OCI-LY7 (cell line): ENCODE data around the gene ZNF407. TPM values are rescaled to one million over a fixed set of nuclear protein-coding genes. Genes with fewer than 3 reads are reported as not detected.

Source experiments
- BruUV-seq: library from RNA; stranded (reverse); fragments of 400-500 nt; replicated peaks from 2 replicates; lab custom pipeline; 2021; lab: Mats Ljungman, UMichigan
- CTCF ChIA-PET: fragments of 300-600 bp; sonication (Branson Sonifier 250); formaldehyde crosslinking; loops from one replicate; lab custom pipeline; 2022; ENCODE audit warnings: antibody characterized with exemption; ENCODE audit not compliant: unreplicated experiment; lab: Charles Lee
- POLR2A ChIA-PET: fragments of 300-600 bp; sonication (Branson Sonifier 250); formaldehyde crosslinking; loops from one replicate; lab custom pipeline; 2022; ENCODE audit warnings: antibody characterized with exemption; lab: Charles Lee
- DNase-seq: peaks from one replicate; pipeline ENCODE4 v3.0.0-alpha.2; 2015; ENCODE audit warnings: low spot score
- H2AFZ ChIP-seq: fragments of 200-600 bp; sonication (generic), shearing (Covaris generic); 2 replicates; pipeline ENCODE4 v1.6.1; 2014; ENCODE audit warnings: mild to moderate bottlenecking, antibody characterized with exemption, low read length, moderate library complexity
- H3K27ac ChIP-seq: fragments of 200-600 bp; sonication (generic); 2 replicates; pipeline ENCODE4 v1.5.1; 2014; ENCODE audit warnings: mixed run types, low read depth, mild to moderate bottlenecking, moderate library complexity, low read length, inconsistent platforms; ENCODE audit not compliant: poor library complexity, severe bottlenecking
- H3K36me3 ChIP-seq: fragments of 200-600 bp; sonication (generic); 2 replicates; pipeline ENCODE4 v1.6.1; 2014; ENCODE audit warnings: mild to moderate bottlenecking, antibody characterized with exemption, low read length, moderate library complexity, mixed read lengths; ENCODE audit not compliant: insufficient read depth
- H3K4me1 ChIP-seq: fragments of 200-600 bp; sonication (generic); 2 replicates; pipeline ENCODE4 v1.5.1; 2014; ENCODE audit warnings: mild to moderate bottlenecking, low read length; ENCODE audit not compliant: insufficient read depth, poor library complexity, severe bottlenecking
- H3K4me2 ChIP-seq: fragments of 200-600 bp; sonication (generic); 2 replicates; pipeline ENCODE4 v1.6.1; 2014; ENCODE audit warnings: mild to moderate bottlenecking, low read length
- H3K4me3 ChIP-seq: fragments of 200-600 bp; sonication (generic); 2 replicates; pipeline ENCODE4 v1.5.1; 2014; ENCODE audit warnings: mild to moderate bottlenecking, low read depth, low read length; ENCODE audit not compliant: poor library complexity, severe bottlenecking
- H3K79me2 ChIP-seq: fragments of 200-600 bp; sonication (generic); 2 replicates; pipeline ENCODE4 v1.6.1; 2016; ENCODE audit warnings: low read depth, mild to moderate bottlenecking, low read length, moderate library complexity, mixed read lengths; ENCODE audit not compliant: insufficient read depth
- H3K9me2 ChIP-seq: fragments of 200-600 bp; sonication (generic); 2 replicates; pipeline ENCODE4 v1.6.1; 2016; ENCODE audit warnings: mild to moderate bottlenecking, low read length, mixed read lengths; ENCODE audit not compliant: insufficient read depth
- H3K9me3 ChIP-seq: fragments of 200-600 bp; sonication (generic); 2 replicates; pipeline ENCODE4 v1.6.1; 2014; ENCODE audit warnings: mild to moderate bottlenecking, mixed run types, low read length, mixed read lengths
- H4K20me1 ChIP-seq: fragments of 200-600 bp; sonication (generic); 2 replicates; pipeline ENCODE4 v1.6.1; 2014; ENCODE audit warnings: mild to moderate bottlenecking, antibody characterized with exemption, low read length, moderate library complexity, mixed read lengths; ENCODE audit not compliant: insufficient read depth
- EZH2phosphoT487 ChIP-seq: fragments of 200-600 bp; sonication (generic); IDR thresholded peaks from 2 replicates; pipeline ENCODE4 v1.6.1; 2018; ENCODE audit warnings: low read depth, borderline replicate concordance, mild to moderate bottlenecking, mixed run types, antibody characterized with exemption, low read length, moderate library complexity, mixed read lengths
- intact Hi-C: fragments of 100-400 bp; cut with micrococcal nuclease; formaldehyde crosslinking; loops from one replicate; pipeline ENCODE4 v1.10.0; 2022; ENCODE audit not compliant: unreplicated experiment
- total RNA-seq, 2 experiments: library from RNA; depleted of rRNA in 1 of 2; stranded (reverse); fragments of >200 nt in 1 of 2; shearing (Covaris generic) in 1 of 2; gene quantifications; 2 replicates each; pipeline ENCODE4 v1.2.3, GENCODE V29; 2014 to 2022
- TF ChIP-seq, protein P1 (sequence below): fragments of 200-600 bp; sonication (generic); conservative IDR thresholded peaks from 2 replicates; pipeline ENCODE4 v1.5.1; 2014; ENCODE audit warnings: mild to moderate bottlenecking, antibody characterized with exemption, low read length, moderate library complexity, mixed read lengths

Gene ZNF407
- total RNA-seq, 2 experiments from 2014 or later = 8.9 to 11.9 TPM

- Histone ChIP-seq H2AFZ (no peak overlapping the region), H3K27ac (no peak overlapping the region), H3K4me1 (no peaks in the 10 kb centered on the region), H3K79me2 (no peaks in the 10 kb centered on the region), H3K4me3 (no peak overlapping the region), H3K36me3 (no peaks in the 10 kb centered on the region), H3K4me2 (no peak overlapping the region), H3K9me2 (no peaks in the 10 kb centered on the region), H3K9me3 (no peaks in the 10 kb centered on the region), H4K20me1 (no peaks in the 10 kb centered on the region)
- ChIA-PET POLR2A (interaction anchor here (1.3 kb wide), 1 partner anchor 370 kb away, joined by 3 read pairs; no protein-coding TSS in a partner anchor), CTCF (no interaction called here)
- no TSS peak for BruUV-seq
- intact Hi-C loops = no loop called here
- TF ChIP-seq, protein P1, sequence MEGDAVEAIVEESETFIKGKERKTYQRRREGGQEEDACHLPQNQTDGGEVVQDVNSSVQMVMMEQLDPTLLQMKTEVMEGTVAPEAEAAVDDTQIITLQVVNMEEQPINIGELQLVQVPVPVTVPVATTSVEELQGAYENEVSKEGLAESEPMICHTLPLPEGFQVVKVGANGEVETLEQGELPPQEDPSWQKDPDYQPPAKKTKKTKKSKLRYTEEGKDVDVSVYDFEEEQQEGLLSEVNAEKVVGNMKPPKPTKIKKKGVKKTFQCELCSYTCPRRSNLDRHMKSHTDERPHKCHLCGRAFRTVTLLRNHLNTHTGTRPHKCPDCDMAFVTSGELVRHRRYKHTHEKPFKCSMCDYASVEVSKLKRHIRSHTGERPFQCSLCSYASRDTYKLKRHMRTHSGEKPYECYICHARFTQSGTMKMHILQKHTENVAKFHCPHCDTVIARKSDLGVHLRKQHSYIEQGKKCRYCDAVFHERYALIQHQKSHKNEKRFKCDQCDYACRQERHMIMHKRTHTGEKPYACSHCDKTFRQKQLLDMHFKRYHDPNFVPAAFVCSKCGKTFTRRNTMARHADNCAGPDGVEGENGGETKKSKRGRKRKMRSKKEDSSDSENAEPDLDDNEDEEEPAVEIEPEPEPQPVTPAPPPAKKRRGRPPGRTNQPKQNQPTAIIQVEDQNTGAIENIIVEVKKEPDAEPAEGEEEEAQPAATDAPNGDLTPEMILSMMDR = no peak
- no peak for TF ChIP-seq EZH2phosphoT487
- DNase-seq = no peak
These were observed 418.5 kb downstream of the ZNF407 start for GRCh38 chr18:75016025-75016717.

- H3K36me3 ChIP-seq = no peaks in the 10 kb centered on the region
- POLR2A ChIA-PET = interaction anchor here (0.8 to 1.0 kb wide), 2 partner anchors 11 to 164 kb away, joined by 3 to 4 read pairs; no protein-coding TSS in a partner anchor
These were observed 425.8 kb downstream of the ZNF407 start for GRCh38 chr18:75023473-75023872.

More at GRCh38 chr18:75023473-75023872, 425.8 kb downstream of the ZNF407 start:
- TF ChIP-seq, protein P1 = no peak
- TF ChIP-seq EZH2phosphoT487 = no peak
- BruUV-seq = no TSS peak
- Histone ChIP-seq H3K9me3 (no peaks in the 10 kb centered on the region), H3K4me1 (no peaks in the 10 kb centered on the region), H2AFZ (no peak overlapping the region), H3K9me2 (no peaks in the 10 kb centered on the region), H3K79me2 (no peaks in the 10 kb centered on the region), H3K4me2 (no peak overlapping the region), H4K20me1 (no peaks in the 10 kb centered on the region), H3K27ac (no peak overlapping the region), H3K4me3 (no peak overlapping the region)
- CTCF ChIA-PET = no interaction called here
- intact Hi-C loops = no loop called here
- no peak for DNase-seq
